ENCODE results near the gene RAB22A.
"Not testable (repeated sequence)": the region's sequence is repeated elsewhere in the genome, so short reads cannot be mapped to it uniquely, and the experiment has no call there.

Gene RAB22A

DNA sequence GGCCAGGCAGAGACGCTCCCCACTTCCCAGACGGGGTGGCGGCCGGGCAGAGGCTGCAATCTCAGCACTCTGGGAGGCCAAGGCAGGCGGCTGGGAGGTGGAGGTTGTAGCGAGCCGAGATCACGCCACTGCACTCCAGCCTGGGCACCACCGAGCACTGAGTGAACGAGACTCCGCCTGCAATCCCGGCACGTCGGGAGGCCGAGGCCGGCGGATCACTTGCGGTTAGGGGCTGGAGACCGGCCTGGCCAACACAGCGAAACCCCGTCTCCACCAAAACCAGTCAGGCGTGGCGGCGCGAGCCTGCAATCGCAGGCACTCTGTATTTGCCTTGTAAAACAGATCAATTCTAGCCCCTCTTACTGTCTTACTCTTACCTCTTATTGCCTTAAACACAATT lies 105.3 kb downstream of the RAB22A start:
- DNase-seq (ENCODE audit: low read depth), result not testable (repeated sequence)

DNA sequence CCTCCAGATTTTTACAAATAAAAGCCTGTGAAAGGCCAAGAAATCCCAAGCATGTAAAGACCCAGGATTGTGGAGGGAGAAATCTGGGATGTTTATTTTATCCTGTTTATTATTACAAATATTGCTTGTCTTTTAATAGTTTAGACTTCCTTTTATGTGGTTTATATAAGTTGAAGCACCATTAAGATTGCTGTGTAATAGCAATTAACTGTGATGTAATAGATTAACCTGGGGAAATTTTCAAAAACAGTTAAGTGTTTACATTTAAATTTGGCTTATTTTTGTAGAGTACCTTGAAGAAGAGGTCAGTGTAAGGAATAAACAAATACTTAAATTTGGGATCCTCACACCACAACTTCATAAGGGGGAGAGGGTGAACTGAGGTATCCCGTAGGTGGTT lies 106.5 kb downstream of the RAB22A start:
- DNase-seq (ENCODE audit: low read depth), result no peak

DNA sequence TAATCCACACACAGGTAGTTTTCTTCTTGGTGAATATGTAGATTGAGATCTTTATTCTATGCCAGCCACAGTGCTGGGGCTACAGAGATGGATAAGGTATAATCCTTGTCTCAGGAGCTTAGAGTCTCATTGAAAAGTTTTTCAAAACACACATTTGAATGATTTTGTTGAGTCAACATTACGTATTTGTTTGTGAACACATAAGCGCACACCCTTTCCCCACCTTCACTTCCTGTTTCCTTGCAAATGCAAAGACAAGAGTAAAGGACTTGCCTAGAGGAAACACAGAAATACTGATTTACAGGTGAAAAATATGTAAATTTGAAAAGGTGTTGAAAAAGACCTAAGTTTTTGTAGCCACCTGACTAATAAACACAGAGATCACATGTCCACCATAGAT lies 107.3 kb downstream of the RAB22A start:
- DNase-seq (ENCODE audit: low read depth), result no peak
